Occipital lobe (tissue), 2 donors: ENCODE data around the gene TMEM41B. TPM values are rescaled to one million over a fixed set of nuclear protein-coding genes. Genes with fewer than 3 reads are reported as not detected.
"Not testable (repeated sequence)": the region's sequence is repeated elsewhere in the genome, so short reads cannot be mapped to it uniquely, and the experiment has no call there.

ENCODE experiments used
- DNase-seq: peaks from one replicate; lab custom pipeline; 2025; lab: John Stamatoyannopoulos, UW
- total RNA-seq: library from RNA; depleted of rRNA; stranded (reverse); fragments of >200 nt; gene quantifications from one replicate; pipeline ENCODE4 v1.2.3, GENCODE V29; 2014

Gene TMEM41B
- 74.1 TPM for total RNA-seq

- peak; percentile 97 for DNase-seq
Measured at GRCh38 chr11:9314291-9315077, at the start of gene TMEM41B. Gene TMEM41B, minus strand, starts transcription at chr11:9314593. Its CDS starts 152 bp downstream, at chr11:9314441.

GRCh38 chr11:9362393-9362863 lies 48.0 kb upstream of the TMEM41B start:
- DNase-seq, result no peak

- DNase-seq, result not testable (repeated sequence)
Measured at GRCh38 chr11:9360862-9361622, 46.6 kb upstream of the TMEM41B start.

GRCh38 chr11:9357041-9357440 lies 42.6 kb upstream of the TMEM41B start:
- no peak for DNase-seq

- no peak for DNase-seq
Measured at GRCh38 chr11:9351321-9351881, 37.0 kb upstream of the TMEM41B start.

- DNase-seq, result not testable (repeated sequence)
Measured at GRCh38 chr11:9347779-9348178, 33.4 kb upstream of the TMEM41B start.

GRCh38 chr11:9347100-9347499 lies 32.7 kb upstream of the TMEM41B start:
- no peak for DNase-seq

- no peak for DNase-seq
Measured at GRCh38 chr11:9344061-9344680, 29.8 kb upstream of the TMEM41B start.

- no peak for DNase-seq
Measured at GRCh38 chr11:9341638-9342178, 27.3 kb upstream of the TMEM41B start.

- DNase-seq, result no peak
Measured at GRCh38 chr11:9332655-9333054, 18.3 kb upstream of the TMEM41B start.

- DNase-seq, result no peak
Measured at GRCh38 chr11:9330387-9331384, 16.3 kb upstream of the TMEM41B start.

- no peak for DNase-seq
Measured at GRCh38 chr11:9320047-9320446, 5.7 kb upstream of the TMEM41B start.

GRCh38 chr11:9319377-9320001 lies 5.1 kb upstream of the TMEM41B start:
- not testable (repeated sequence) for DNase-seq

- DNase-seq, result not testable (repeated sequence)
Measured at GRCh38 chr11:9318442-9319376, 4.3 kb upstream of the TMEM41B start.

- no peak for DNase-seq
Measured at GRCh38 chr11:9316334-9316733, 1.9 kb upstream of the TMEM41B start.

- no peak for DNase-seq
Measured at GRCh38 chr11:9315078-9315688, 790 bp upstream of the TMEM41B start.

- DNase-seq, result peak; percentile 25
Measured at GRCh38 chr11:9313648-9314290, 624 bp downstream of the TMEM41B start.
